Measurements from ENCODE around the gene DERA.
"Not testable (repeated sequence)": the region's sequence is repeated elsewhere in the genome, so short reads cannot be mapped to it uniquely, and the experiment has no call there.

Gene DERA

DNA sequence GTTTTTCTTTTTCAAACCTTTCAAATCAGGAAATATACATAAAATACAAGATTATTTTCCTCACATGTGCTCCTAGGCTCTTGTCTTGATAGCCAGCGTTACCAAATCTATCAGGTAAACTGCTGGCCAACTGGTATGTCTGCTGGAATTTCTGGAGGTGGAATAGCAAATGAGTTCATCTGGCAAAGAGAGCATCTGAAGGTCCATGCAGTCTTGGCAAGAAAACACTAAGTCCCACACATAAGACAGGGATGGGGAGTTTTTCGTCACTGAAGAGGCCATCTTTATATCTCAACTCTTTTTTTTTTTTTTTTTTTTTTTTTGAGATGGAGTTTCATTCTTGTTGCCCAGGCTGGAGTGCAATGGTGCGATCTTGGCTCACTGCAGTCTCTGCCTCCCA, 60.1 kb downstream of the DERA start:
- no peak for DNase-seq

DNA sequence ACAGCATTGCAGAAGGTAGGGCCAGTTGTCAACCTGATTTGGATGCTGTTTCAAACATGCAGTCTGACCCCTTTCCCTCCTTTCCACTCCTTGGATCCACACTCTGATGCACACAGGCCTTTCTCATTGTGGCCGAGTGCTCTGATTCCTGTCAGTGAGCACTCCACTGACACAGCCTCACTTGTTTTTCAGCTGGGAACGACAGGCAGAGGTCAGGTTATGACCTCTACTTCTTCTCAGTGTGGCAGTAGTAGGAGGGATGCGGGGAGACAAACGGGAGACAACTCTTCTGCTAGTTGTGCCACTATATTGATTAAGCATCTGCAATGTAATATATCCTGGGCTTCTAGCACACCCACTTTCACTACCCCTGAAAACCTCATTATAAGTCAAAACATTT, 61.8 kb downstream of the DERA start:
- DNase-seq: no peak

DNA sequence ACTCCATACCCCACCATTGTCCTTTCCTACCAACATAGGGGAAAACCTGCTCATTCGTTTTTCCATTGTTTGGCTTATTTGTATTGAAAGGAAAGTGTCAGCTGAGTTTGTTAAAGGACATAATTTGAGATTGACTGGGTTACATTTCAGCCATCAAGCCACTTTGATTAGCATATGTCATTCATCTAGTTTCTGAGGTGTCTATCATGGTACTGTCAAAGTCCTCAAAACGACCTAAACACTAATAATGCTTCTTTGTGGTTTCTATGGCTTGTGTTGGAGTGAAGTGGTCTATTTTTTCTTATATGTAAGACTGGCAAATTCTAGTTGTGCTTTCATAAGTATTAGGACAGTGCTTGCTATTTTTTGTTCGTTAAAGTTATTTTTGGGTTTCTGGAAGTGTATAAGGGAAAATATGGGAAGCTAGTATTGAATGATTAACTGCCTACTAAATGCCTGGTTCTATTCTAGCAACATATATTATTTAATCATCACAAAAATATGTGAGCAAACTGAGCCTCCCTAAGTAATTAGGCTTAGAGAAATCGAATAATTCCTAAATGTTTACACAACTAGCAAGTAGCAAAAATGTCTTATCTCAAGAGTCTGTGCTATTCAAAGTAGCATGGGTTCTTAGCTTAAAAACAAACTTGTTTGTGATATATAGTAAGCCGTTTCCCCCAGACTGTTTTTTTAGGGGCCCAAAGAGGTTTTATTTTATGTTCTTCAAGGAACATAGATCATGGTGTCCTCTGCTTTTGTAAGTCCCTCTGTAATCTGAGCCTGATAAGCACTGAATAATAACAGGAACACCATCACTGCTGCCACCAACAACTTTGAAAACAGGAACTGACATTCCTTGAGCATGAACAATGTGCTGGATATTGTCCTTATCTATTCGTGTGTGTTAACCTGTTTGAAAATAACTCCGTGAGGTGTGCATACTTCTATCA, 67.1 kb downstream of the DERA start:
- DNase-seq: no peak

DNA sequence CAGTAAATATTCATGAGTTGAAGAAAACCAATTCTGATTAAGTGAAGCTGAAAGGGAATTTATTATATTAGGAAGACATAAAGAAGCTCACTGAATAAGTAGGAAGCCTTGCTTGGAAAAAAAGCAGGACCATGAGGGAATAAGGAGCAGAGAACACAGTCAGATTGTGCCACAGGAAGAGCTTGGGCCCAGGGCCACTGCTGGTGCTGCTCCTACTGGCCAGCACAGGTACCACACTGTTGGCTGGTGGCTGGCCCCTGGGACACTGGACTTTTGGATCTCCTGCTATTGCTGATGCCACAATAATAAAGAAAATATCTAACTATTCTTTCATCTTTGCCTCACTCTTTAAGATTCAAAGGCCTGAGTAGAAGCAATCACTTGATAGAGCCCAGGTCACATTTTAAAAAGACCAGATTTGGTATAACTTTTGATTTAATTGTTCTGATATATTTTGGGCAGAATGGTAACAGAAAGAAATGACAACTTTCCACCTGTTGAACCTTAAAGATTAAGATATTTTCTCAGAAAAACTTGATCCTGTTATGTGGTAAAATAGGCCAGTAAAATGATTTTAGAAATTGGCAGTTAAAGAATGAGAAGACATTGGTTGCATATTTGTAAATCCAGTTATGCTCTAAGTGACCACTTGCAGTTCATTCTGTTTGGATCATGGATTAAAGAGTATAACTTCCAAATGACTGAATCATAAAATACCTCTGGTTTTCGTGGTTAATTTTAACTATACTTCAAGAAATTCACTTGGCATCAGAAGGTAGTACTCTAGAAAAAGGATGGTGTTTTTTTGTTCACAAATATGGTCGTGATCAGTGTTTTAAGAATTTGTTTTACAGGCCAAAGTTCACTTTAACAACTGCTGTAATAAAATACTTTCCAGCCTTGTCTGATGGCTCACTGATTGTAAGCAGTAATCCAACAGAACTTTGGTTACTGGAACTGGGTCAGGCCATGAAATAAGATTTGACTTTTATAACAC, 68.3 kb downstream of the DERA start:
- no peak for DNase-seq

DNA sequence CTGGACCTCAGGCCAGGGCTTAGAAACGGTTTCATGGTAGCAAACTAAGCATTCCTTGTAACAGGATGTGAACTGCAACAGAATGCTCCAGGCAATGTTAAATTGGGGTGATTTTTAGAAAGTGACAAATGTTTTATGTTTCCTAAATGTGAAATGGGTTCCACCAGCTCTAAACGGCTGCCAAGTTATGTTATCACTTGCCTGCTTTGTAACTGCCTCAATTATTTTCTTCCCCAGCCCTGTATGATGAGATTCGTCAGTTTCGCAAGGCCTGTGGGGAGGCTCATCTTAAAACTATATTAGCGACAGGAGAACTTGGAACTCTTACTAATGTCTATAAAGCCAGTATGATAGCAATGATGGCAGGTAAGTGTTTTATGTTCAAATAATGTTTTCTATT, 70.9 kb downstream of the DERA start:
- DNase-seq: no peak

DNA sequence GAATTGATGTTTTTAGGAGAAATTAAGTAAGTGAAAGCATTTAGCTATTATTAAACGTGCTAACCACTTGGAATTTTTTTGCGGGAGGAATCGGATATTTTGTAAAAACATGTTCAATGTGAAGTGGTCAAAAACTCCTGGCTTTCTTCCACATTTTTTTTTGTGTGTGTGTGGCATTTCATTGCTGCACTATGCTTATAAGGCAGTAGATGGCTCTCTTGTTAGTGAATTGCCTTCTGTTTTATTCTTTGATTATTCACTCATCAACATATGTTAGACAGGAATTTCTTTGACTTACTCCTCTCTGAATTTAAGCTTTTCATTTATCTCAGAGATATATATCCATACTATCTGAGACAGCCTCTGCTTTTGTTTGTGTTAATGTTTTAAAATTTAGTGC, 71.3 kb downstream of the DERA start:
- DNase-seq: no peak

DNA sequence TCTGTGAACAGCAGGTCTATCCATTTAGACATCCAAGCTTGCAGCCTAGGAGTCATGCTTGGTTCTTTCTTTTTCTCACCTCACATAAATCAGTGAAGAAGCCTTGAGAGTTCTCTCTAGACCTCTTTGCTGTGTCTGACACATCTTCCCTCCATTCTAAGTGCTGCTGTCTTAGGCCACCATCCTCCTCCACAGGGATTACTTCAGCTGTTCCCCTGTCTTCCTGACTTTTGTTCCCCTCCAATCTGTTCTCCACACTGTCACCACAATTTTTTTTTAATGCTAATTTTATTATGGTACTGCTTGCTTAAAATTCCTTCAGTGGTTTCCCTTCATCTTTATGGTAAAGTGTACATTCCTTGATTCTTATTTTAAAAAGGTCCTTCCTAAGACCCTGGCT, 71.8 kb downstream of the DERA start:
- no peak for DNase-seq

DNA sequence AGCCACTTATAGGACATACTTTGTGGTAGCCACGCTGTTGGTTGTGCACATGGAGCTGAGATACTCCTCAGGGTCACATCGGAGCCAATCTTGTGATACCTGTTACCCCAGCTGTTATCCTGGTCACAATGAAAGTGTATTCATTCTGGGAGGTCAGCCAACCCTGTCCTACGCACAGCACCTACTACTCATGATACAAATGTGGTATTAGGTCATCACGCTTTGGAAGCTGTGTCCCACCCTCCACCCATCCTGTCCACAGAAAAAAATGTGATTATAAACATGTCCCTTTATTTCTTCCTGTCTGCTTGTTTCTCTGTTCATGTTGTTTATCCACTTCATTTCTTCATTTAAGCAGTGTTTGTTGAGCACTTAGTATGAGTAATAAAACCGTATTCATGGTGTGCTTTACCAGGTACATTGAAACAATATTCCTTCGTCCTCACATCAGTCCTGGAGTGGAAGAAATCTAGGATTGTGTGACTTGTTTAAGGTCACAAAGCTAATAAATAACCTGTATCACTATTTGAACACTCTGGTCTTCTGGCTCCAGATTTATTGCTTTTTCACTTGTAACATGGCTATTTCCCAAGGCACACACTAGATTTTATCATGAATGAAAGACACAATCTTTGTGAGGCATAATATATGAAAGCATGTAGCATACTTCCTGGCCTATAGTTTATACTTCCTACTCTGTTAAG, 73.1 kb downstream of the DERA start:
- no peak for DNase-seq

DNA sequence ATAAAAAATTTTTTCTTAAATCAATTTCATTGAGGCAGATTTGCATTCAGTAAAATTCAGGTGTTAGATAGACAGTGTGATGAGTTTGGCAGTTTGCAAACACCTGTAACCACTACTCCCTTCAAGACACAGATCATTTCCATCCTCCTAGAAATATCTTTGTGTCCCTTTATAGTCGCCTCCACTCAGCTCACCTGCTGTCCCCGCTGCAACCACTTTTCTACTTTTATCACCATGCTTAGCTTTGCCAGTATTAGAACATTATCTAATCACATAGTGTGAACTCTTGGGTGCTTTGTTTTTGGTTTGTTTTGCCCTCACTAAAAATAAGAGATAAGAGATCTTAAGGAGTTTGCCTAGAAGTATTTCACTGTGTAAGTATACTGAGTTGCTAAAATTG, 73.8 kb downstream of the DERA start:
- DNase-seq: no peak

DNA sequence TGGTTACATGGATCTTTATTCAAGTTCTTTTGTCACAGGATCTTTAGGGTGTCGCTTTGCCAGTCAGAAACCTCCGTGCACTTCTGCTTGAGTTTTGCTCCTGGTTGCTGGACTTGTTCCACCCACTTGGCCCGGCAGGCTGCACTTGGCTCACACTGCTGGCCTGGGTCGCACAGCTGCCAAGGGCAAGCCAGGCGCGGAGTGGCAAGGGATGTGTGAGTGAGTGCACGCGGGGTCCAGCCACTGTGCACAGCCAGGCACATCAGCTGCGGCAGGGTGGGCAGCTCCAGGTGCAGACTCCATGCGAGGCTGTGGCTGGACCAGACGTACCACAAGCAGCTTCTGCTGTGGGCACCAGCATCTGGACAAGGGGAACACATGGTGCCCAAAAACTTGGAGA, 76.6 kb downstream of the DERA start:
- DNase-seq: no peak

DNA sequence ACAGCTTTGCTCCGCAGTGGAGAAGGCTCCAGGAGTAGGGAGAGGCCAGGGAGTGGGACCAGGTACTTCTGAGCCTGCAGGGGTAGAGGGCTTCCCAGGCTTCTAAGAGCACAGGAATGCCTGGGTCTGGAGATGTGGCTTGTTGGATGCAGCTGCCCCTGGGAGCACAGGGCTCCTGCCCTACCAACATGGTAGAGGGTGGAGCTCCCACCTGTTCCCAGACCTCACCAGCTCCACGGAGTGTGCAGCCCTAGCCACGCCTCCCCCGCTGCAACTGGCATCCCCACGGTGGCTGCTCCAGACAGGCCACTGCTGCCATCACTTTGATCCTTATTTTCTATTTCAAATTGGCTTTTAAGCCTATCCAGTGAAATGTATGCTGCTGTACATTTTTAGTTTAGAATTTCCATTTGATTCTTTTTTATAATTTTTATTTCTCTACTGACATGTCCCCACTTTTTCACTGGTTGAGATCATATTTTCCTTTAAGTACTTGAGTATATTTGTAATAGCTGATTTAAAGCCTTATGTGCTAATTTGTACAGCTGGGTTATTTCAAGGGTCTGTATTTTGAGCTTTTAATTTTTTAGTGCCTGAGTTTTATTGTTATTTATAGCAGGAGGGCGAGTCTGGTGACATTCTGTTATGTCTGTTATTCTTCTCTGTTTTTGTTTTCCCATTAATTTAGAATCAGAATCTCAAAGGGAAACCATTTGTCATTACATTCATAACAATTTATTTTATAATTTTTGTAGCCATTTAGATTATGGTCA, 78.0 kb downstream of the DERA start:
- no peak for DNase-seq

DNA sequence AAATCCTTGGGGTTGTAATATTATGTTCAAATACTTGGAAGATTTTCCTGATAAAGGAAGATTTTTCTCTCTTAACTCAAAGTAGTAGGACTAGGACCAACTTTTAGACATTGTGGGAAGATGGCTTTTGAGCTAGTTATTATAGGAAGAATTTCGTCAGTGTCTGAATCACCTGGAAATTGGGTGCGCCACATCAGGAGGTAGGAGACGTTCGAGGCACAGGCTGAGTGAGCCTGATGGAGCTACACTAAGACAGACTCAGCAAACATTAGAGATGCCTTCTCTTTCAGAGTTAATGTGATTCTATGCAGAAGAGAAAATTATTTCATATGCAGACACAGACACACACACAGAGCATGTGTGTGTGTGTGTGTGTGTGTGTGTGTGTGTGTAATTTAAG, 84.7 kb downstream of the DERA start:
- no peak for DNase-seq

DNA sequence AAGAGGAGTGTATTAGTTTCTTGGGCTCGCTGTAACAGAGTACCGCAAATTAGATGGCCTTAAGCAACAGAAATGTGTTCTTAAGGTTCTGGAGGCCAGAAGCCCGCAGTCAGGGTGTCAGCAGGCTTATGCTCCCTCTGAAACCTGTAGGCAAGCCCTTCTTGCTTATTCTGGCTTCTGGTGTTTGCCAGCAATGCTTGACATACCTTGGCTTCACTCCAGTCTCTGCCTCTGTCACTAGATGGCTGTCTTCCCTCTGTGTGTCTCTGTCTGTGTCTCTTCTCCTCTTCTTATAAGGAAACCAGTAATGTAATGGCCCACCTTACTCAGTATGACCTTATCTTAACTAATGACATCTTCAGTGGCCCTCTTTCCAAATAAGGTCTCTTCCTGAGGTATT, 85.1 kb downstream of the DERA start:
- DNase-seq: no peak

DNA sequence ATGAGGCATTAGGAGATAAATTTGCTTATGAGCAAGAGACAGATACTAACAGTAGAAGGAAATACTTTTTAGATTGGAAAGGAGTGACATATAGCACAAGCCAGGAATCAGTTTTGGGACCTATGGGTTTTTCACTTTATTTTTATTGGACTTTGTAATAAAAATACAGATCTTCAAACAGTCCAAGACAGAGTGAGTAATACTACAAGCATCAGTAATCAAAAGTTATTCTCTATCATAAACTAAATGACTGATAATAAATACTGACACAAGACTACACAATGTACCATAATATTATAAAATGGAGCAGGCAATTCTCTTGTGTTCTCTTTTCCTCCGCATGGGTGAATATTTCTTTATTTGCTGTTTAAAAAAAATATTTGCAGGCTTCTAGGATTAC, 85.8 kb downstream of the DERA start:
- no peak for DNase-seq

DNA sequence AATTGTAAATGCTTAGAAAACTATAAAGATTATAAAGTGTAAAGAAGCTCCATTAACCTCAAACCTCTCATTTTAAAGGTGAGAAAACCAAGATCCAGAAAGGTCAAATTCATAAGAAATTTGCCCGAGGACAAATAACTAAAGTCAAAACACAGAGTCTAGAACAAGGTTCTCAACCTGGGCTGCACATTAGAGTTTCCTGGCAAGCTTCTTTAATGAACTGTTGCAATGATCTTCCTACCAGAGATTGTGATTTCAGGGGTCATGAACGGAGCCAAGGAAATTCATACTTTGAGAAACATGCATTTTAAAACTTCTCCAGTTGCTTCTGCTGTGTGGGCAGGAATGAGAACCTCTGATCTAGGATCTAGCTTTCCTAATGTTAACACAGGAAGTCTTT, 86.8 kb downstream of the DERA start:
- no peak for DNase-seq

DNA sequence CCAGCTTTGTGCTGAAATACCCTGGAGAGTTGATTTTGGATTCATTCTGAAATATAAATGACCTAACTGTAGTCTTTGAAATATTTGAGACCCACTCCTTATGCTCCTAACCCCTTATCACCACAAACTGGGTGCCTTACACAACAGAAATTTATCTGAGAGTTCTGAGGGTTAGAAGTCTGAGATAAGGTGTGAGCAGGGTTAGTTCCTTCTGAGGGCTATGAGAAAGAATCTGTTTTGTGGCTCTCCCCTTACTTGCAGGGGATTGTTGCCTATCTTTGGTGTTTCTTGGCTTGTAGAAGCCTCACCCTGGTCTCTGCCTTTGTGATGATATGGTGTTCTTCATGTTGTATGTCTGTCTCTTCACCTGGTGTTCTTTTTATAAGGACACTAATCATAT, 91.7 kb downstream of the DERA start:
- DNase-seq: no peak

DNA sequence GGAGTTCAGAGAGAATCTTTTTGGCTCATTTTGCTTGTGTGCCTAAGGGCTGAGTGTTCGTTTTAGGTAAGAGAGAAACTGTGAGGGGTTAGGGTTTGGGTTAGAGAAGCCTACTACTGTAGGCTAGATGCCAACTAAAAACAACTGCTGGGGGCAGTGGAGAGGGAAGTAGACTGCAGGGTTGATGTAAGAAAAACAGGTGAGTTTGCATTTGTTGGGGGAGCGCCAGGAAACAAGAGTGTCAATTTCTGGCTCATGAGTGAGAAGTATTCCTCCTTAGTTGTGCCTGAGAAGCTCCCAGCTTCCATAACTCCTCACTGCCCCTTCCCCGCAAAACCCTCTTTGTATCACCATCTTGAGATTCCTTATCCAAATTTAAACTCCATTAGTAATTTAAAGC, 92.3 kb downstream of the DERA start:
- DNase-seq: no peak

DNA sequence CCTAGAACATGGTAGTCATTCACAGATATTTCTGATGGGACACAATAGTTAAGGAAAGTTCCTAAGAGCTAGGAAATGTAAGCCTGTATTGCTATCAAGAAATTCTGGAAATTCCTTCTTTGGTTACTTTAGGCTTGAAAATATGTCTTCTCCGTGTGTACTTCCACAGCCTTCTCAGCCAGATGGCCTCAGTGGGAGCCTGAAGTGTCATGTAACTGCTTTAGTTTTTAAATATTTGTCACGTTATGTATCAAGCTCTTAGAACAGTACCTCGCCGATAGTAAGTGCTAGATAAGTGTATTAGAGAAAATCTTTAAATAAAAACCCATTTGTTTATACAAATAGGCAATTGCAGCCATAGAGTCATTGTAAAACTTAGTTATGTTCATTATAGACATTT, 95.6 kb downstream of the DERA start:
- DNase-seq: no peak

DNA sequence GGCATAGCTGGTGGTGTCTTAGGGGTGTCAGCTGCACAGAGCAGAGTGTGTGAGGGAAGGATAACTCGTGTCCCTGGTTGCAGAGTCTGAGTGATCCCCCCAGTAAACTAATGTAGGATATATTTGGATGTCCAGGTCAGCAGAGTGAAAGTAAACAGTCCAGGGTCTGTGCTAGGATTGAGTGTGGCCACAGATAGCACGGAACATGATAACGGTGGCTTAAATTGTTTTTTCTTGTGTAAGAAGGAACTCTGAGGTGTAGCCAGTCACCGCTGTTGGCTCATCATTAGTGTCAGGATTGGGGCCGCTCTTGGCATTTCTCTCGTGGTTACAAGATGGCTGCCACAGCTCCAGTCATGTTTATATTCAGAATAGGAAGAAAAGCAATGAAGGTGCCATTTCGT, 97.3 kb downstream of the DERA start:
- DNase-seq: no peak

DNA sequence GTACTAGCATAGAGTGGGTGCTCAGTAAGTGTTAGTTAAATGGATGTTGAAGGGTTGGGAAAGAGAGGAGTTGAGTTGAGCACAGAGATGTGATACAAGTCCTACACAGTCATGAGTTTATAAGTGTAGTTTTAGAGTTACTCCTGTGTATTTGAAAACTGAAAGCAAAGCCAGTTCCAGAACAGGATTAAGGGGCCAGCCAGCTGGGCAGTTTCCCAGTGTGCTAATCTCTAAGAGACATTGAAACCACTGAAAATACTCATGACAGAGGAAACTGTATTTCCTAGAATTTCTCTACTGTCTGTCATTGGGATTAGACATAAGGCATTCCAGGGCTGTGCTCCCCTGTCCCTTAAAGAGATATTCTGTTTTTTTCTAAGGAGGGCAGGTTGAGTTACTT, 101.0 kb downstream of the DERA start:
- no peak for DNase-seq

DNA sequence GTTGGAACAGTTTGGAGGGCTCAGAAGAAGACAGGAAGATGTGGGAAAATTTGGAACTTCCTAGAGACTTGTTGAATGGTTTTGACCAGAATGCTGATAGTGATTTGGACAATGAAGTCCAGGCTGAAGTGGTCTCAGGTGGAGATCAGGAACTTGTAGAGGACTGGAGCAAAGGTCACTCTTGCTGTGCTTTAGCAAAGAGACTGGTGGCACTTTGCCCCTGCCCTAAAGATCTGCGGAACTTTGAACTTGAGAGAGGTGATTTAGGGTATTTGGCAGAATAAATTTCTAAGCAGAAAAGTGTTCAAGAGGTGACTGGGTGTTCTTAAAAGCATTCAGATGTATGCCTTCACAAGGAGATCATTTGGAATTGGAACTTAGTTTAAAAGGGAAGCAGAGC, 102.6 kb downstream of the DERA start:
- not testable (repeated sequence) for DNase-seq

DNA sequence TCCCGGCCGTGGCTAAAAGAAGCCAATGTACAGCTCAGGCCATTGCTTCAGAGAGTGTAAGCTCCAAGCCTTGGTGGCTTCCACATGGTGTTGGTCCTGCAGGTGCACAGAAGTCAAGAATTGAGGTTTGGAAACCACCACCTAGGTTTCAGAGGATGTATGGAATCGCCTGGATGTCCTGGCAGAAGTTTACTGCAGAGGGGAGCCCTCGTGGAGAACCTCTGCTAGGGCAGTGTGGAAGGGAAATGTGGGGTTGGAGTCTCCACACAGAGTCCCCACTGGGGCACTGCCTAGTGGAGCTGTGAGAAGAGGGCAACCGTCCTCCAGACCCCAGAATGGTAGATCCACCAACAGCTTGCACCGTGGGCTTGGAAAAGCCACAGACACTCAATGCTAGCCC, 103.3 kb downstream of the DERA start:
- not testable (repeated sequence) for DNase-seq

All from activated effector memory CD4-positive, alpha-beta T cell treated with anti-CD3 and anti-CD28 coated beads, Interleukin-2, amount 50 U/mL, for 16 hours (primary cell).